K562 (cell line): Measurements from ENCODE around the gene SIRT7. TPM values are rescaled to one million over a fixed set of nuclear protein-coding genes. Genes with fewer than 3 reads are reported as not detected.
A peak's percentile ranks its signal among the peaks of the same experiment; 100 is the strongest.

Experiments used
- C11orf30 ChIP-seq: fragments of 450-650 bp; IDR thresholded peaks from 2 replicates; pipeline ENCODE4 v1.6.1; 2016; ENCODE audit warnings: low read depth, mild to moderate bottlenecking
- CEBPG ChIP-seq, 3 experiments: fragments of 200-800 bp in 1 of 3; sonication (Bioruptor generic) in 1 of 3; sonication (generic) in 1 of 3; formaldehyde crosslinking in 1 of 3; IDR thresholded peaks in 2 of 3; conservative IDR thresholded peaks in 1 of 3; 2 replicates each; pipeline versions ENCODE4 v1.6.1 to v1.8.0; 2016 to 2022; ENCODE audit warnings: missing compliant biosample characterization in 2 of 3, missing genetic modification characterization in 2 of 3, mild to moderate bottlenecking in 1 of 3, missing genetic modification reagents in 1 of 3
- E2F5 ChIP-seq: sonication (generic); formaldehyde crosslinking; IDR thresholded peaks from 2 replicates; pipeline ENCODE4 v1.8.0; 2022; ENCODE audit warnings: mild to moderate bottlenecking, missing genetic modification reagents
- E2F8 ChIP-seq: fragments of 450-650 bp; IDR thresholded peaks from 2 replicates; pipeline ENCODE4 v1.7.1; 2018; ENCODE audit warnings: mild to moderate bottlenecking, low read depth; ENCODE audit not compliant: partially characterized antibody
- HNRNPH1 ChIP-seq: fragments of 200-400 bp; formaldehyde crosslinking; optimal IDR thresholded peaks from 2 replicates; pipeline ENCODE3; 2017; ENCODE audit warnings: low read depth, mild to moderate bottlenecking, low read length, moderate library complexity
- ID3 ChIP-seq, 2 experiments: fragments of 250-450 bp in 1 of 2; fragments of 450-650 bp in 1 of 2; sonication (Bioruptor Pico) in 1 of 2; IDR thresholded peaks; 2 replicates each; pipeline versions ENCODE4 v1.6.1 to v1.8.0; 2016 to 2021; ENCODE audit warnings: mild to moderate bottlenecking in 2 of 2, moderate library complexity in 2 of 2, missing compliant biosample characterization in 1 of 2, missing genetic modification characterization in 1 of 2
- IRF2 ChIP-seq: sonication (generic); formaldehyde crosslinking; IDR thresholded peaks from 2 replicates; pipeline ENCODE4 v1.8.1; 2022; ENCODE audit warnings: mild to moderate bottlenecking, missing genetic modification reagents
- KHSRP ChIP-seq: fragments of 450-650 bp; IDR thresholded peaks from 2 replicates; pipeline ENCODE4 v1.6.1; 2017
- KLF13 ChIP-seq: fragments of 450-650 bp; IDR thresholded peaks from 2 replicates; pipeline ENCODE4 v1.6.1; 2016; ENCODE audit warnings: missing genetic modification characterization, low read depth, mild to moderate bottlenecking, missing compliant biosample characterization, moderate library complexity, borderline replicate concordance
- LEF1 ChIP-seq: fragments of 450-650 bp; IDR thresholded peaks from 2 replicates; pipeline ENCODE4 v1.6.1; 2016; ENCODE audit warnings: mild to moderate bottlenecking
- NCOA1 ChIP-seq: fragments of 450-650 bp; IDR thresholded peaks from 2 replicates; pipeline ENCODE4 v1.6.1; 2016; ENCODE audit warnings: low read depth
- NFIX ChIP-seq: fragments of 250-450 bp; sonication (Bioruptor Pico); IDR thresholded peaks from 2 replicates; pipeline ENCODE4 v1.4.0; 2020; ENCODE audit warnings: low read depth, mild to moderate bottlenecking, moderate library complexity
- NONO ChIP-seq, 2 experiments: fragments of 200-400 bp in 1 of 2; fragments of 450-650 bp in 1 of 2; formaldehyde crosslinking in 1 of 2; IDR thresholded peaks; 2 replicates each; pipeline ENCODE4 v1.6.1; 2017; ENCODE audit warnings: low read depth in 2 of 2, mild to moderate bottlenecking in 2 of 2, moderate library complexity in 2 of 2, low read length in 1 of 2
- POLR2B ChIP-seq: fragments of 450-650 bp; IDR thresholded peaks from 2 replicates; pipeline ENCODE4 v1.6.1; 2018; ENCODE audit warnings: low read depth; ENCODE audit not compliant: partially characterized antibody
- POLR2H ChIP-seq: IDR thresholded peaks from 2 replicates; pipeline ENCODE4 v1.6.1; 2016; ENCODE audit warnings: missing genetic modification characterization, low read depth, mild to moderate bottlenecking, control low read depth, missing compliant biosample characterization, moderate library complexity
- RBM22 ChIP-seq: fragments of 200-400 bp; formaldehyde crosslinking; IDR thresholded peaks from 2 replicates; pipeline ENCODE4 v1.6.1; 2018; ENCODE audit warnings: low read length, low read depth; ENCODE audit not compliant: poor library complexity, severe bottlenecking
- TAL1 ChIP-seq: fragments of 450-650 bp; IDR thresholded peaks from 2 replicates; pipeline ENCODE4 v1.6.1; 2016; ENCODE audit warnings: mild to moderate bottlenecking
- ZFP1 ChIP-seq: fragments of 450-650 bp; formaldehyde crosslinking; IDR thresholded peaks from 2 replicates; pipeline ENCODE4 v1.4.0; 2020; ENCODE audit warnings: mild to moderate bottlenecking, mixed read lengths
- ZHX1 ChIP-seq: fragments of 150-350 bp; conservative IDR thresholded peaks from 2 replicates; pipeline ENCODE4 v1.6.1; 2014; ENCODE audit warnings: low read length
- ZNF124 ChIP-seq: sonication (generic); formaldehyde crosslinking; IDR thresholded peaks from 2 replicates; pipeline ENCODE4 v1.8.1; 2022; ENCODE audit warnings: missing genetic modification reagents
- ZNF133 ChIP-seq: fragments of 250-450 bp; sonication (Bioruptor Pico); IDR thresholded peaks from 2 replicates; pipeline ENCODE4 v1.4.0; 2020; ENCODE audit warnings: mild to moderate bottlenecking
- polyA plus RNA-seq, 8 experiments: library from polyadenylated mRNA; depleted of rRNA in 4 of 8; stranded (reverse) in 5 of 8; unstranded in 3 of 8; fragments of >200 nt; fragmentation: Nextera tagmentation in 2 of 8; fragmentation: Illumina TruSeq in 1 of 8; extraction: Ambion mirVana in 2 of 8; extraction: Trizol in 1 of 8; gene quantifications; 2 replicates each; pipeline versions ENCODE4 v1.2.1 to v1.2.3, GENCODE V29; 2011 to 2014; ENCODE audit warnings: inconsistent platforms in 1 of 8, missing spikeins in 1 of 8
- total RNA-seq, 7 experiments: library from RNA; depleted of rRNA in 6 of 7; stranded (reverse); fragments of >200 nt in 6 of 7; fragmentation: Illumina TruSeq in 2 of 7; extraction: Trizol in 2 of 7; gene quantifications; 2 replicates each; pipeline versions ENCODE4 v1.2.1 to v1.2.3, GENCODE V29; 2011 to 2021; ENCODE audit warnings: low replicate concordance in 1 of 7

The SIRT7 gene
- total and polyA plus RNA-seq, 9 of the 15 experiments (the other 6 are each of a cell fraction or from before 2014, with no cell fraction given), result 1.6 to 54.8 (median 20.3) TPM

- TF ChIP-seq LEF1 (no peak), ZNF124 (CRISPR knock-in tag) (no peak), RBM22 (no peak), ZHX1 (no peak), POLR2H (tag) (peak; percentile 68), NFIX (CRISPR knock-in tag) (no peak), ZFP1 (CRISPR knock-in tag) (no peak), KHSRP (no peak), C11orf30 (no peak), ZNF133 (CRISPR knock-in tag) (no peak), ID3 (CRISPR knock-in tag; IDR thresholded peaks at IDR 0.05) (no peak), ID3 (tag; IDR thresholded peaks at IDR 0.05) (no peak), NONO (IDR thresholded peaks at IDR 0.05; ENCODE audit: low read depth in 2 of 2, low read length in 1 of 2) (peak in 1 of 2 experiments; percentile 9; a peak in 2 of 4 replicates), IRF2 (no peak), NCOA1 (no peak), TAL1 (no peak), KLF13 (tag) (no peak), CEBPG (CRISPR knock-in tag; IDR thresholded peaks at IDR 0.05) (no peak), CEBPG (tag; conservative IDR thresholded peaks at IDR 0.05 in 1 of 2, IDR thresholded peaks at IDR 0.05 in 1 of 2) (no peak), HNRNPH1 (peak; percentile 14), E2F5 (CRISPR knock-in tag) (no peak), POLR2B (peak; percentile 15), E2F8 (no peak)
Measured at GRCh38 chr17:81870981-81871386, 47.0 kb downstream of the SIRT7 start, which contains the start of gene ARHGDIA (continued).
